K562 (cell line): ENCODE results near the gene RDH13. TPM values are rescaled to one million over a fixed set of nuclear protein-coding genes. Genes with fewer than 3 reads are reported as not detected.
"Not testable (repeated sequence)": the region's sequence is repeated elsewhere in the genome, so short reads cannot be mapped to it uniquely, and the experiment has no call there.

Source experiments
- ARNT ChIP-seq, 2 experiments: fragments of 450-650 bp; IDR thresholded peaks; 2 replicates each; pipeline ENCODE4 v1.6.1; 2016; ENCODE audit warnings: mild to moderate bottlenecking in 1 of 2
- ATF7 ChIP-seq: fragments of 450-650 bp; IDR thresholded peaks from 2 replicates; pipeline ENCODE4 v1.7.1; 2014; ENCODE audit warnings: mild to moderate bottlenecking, moderate library complexity
- CBFA2T3 ChIP-seq: fragments of 450-650 bp; IDR thresholded peaks from 2 replicates; pipeline ENCODE4 v1.6.1; 2017
- CC2D1A ChIP-seq: fragments of 450-650 bp; IDR thresholded peaks from 2 replicates; pipeline ENCODE4 v1.6.1; 2017; ENCODE audit warnings: mild to moderate bottlenecking
- DMBX1 ChIP-seq: fragments of 250-450 bp; sonication (Bioruptor Pico); IDR thresholded peaks from 2 replicates; pipeline ENCODE4 v1.8.0; 2022; ENCODE audit warnings: inconsistent platforms, mild to moderate bottlenecking, moderate library complexity, borderline replicate concordance
- DPF2 ChIP-seq: fragments of 450-650 bp; IDR thresholded peaks from 2 replicates; pipeline ENCODE4 v1.6.1; 2016
- EP400 ChIP-seq: fragments of 450-650 bp; IDR thresholded peaks from 2 replicates; pipeline ENCODE4 v1.6.1; 2017; ENCODE audit warnings: antibody characterized with exemption, mild to moderate bottlenecking, moderate library complexity
- FOSL1 ChIP-seq: fragments of 200-800 bp; sonication (Bioruptor generic); conservative IDR thresholded peaks from 2 replicates; pipeline ENCODE4 v1.6.1; 2016; ENCODE audit warnings: missing genetic modification characterization, missing compliant biosample characterization
- FOXA3 ChIP-seq, 2 experiments: fragments of 450-650 bp in 1 of 2; sonication (generic) in 1 of 2; formaldehyde crosslinking; IDR thresholded peaks in 1 of 2; conservative IDR thresholded peaks in 1 of 2; 2 replicates each; pipeline versions ENCODE4 v1.4.0 to v1.8.0; 2020 to 2022; ENCODE audit warnings: mild to moderate bottlenecking in 2 of 2, missing genetic modification reagents in 1 of 2
- FOXM1 ChIP-seq, 2 experiments: fragments of 450-650 bp in 1 of 2; sonication (generic) in 1 of 2; formaldehyde crosslinking in 1 of 2; IDR thresholded peaks; 2 replicates each; pipeline versions ENCODE4 v1.6.1 to v1.9.0; 2017 to 2022; ENCODE audit warnings: low read depth in 2 of 2, mild to moderate bottlenecking in 2 of 2, missing genetic modification reagents in 1 of 2, moderate library complexity in 1 of 2
- L3MBTL2 ChIP-seq: fragments of 450-650 bp; IDR thresholded peaks from 2 replicates; pipeline ENCODE4 v1.6.1; 2016; ENCODE audit warnings: mild to moderate bottlenecking, moderate library complexity
- MTA2 ChIP-seq: fragments of 450-650 bp; IDR thresholded peaks from 2 replicates; pipeline ENCODE4 v1.6.1; 2016; ENCODE audit warnings: low read depth
- NR2C1 ChIP-seq, 2 experiments: fragments of 450-650 bp; IDR thresholded peaks; 2 replicates each; pipeline ENCODE4 v1.6.1; 2017; ENCODE audit warnings: mild to moderate bottlenecking in 2 of 2, antibody characterized with exemption in 1 of 2, inconsistent platforms in 1 of 2, missing compliant biosample characterization in 1 of 2, missing genetic modification characterization in 1 of 2
- NR2C2 ChIP-seq, 2 experiments: fragments of 200-800 bp in 1 of 2; sonication (Bioruptor generic) in 1 of 2; sonication (generic) in 1 of 2; formaldehyde crosslinking in 1 of 2; IDR thresholded peaks; 2 replicates each; pipeline versions ENCODE4 v1.6.1 to v1.8.0; 2016 to 2022; ENCODE audit warnings: mild to moderate bottlenecking in 1 of 2, missing compliant biosample characterization in 1 of 2, missing genetic modification characterization in 1 of 2, missing genetic modification reagents in 1 of 2
- SMAD4 ChIP-seq: fragments of 250-450 bp; sonication (Bioruptor Pico); conservative IDR thresholded peaks from 2 replicates; pipeline ENCODE4 v1.8.0; 2021; ENCODE audit warnings: inconsistent platforms, mild to moderate bottlenecking, moderate library complexity
- VEZF1 ChIP-seq: fragments of 200-800 bp; sonication (Bioruptor generic); IDR thresholded peaks from 2 replicates; pipeline ENCODE4 v1.6.1; 2017; ENCODE audit warnings: missing genetic modification characterization, missing compliant biosample characterization
- ZBTB5 ChIP-seq: fragments of 450-650 bp; IDR thresholded peaks from 2 replicates; pipeline ENCODE4 v1.6.1; 2017; ENCODE audit warnings: antibody characterized with exemption
- ZNF740 ChIP-seq, 3 experiments: fragments of 200-800 bp in 1 of 3; sonication (Bioruptor generic) in 1 of 3; sonication (generic) in 1 of 3; formaldehyde crosslinking in 1 of 3; IDR thresholded peaks; 2 replicates each; pipeline versions ENCODE4 v1.6.1 to v1.8.0; 2016 to 2022; ENCODE audit warnings: mild to moderate bottlenecking in 2 of 3, missing compliant biosample characterization in 2 of 3, missing genetic modification characterization in 2 of 3, missing genetic modification reagents in 1 of 3
- ZNF766 ChIP-seq: fragments of 200-800 bp; sonication (Bioruptor generic); conservative IDR thresholded peaks from 2 replicates; pipeline ENCODE4 v1.6.1; 2016; ENCODE audit warnings: missing genetic modification characterization, missing compliant biosample characterization
- polyA plus RNA-seq, 8 experiments: library from polyadenylated mRNA; depleted of rRNA in 4 of 8; stranded (reverse) in 5 of 8; unstranded in 3 of 8; fragments of >200 nt; fragmentation: Nextera tagmentation in 2 of 8; fragmentation: Illumina TruSeq in 1 of 8; extraction: Ambion mirVana in 2 of 8; extraction: Trizol in 1 of 8; gene quantifications; 2 replicates each; pipeline versions ENCODE4 v1.2.1 to v1.2.3, GENCODE V29; 2011 to 2014; ENCODE audit warnings: inconsistent platforms in 1 of 8, missing spikeins in 1 of 8
- total RNA-seq, 7 experiments: library from RNA; depleted of rRNA in 6 of 7; stranded (reverse); fragments of >200 nt in 6 of 7; fragmentation: Illumina TruSeq in 2 of 7; extraction: Trizol in 2 of 7; gene quantifications; 2 replicates each; pipeline versions ENCODE4 v1.2.1 to v1.2.3, GENCODE V29; 2011 to 2021; ENCODE audit warnings: low replicate concordance in 1 of 7
- TF ChIP-seq, protein P1 (sequence below): sonication (generic); IDR thresholded peaks from 2 replicates; pipeline ENCODE4 v1.6.1; 2016

The RDH13 gene
- total and polyA plus RNA-seq, 9 of the 15 experiments (the other 6 are each of a cell fraction or from before 2014, with no cell fraction given), result 7.5 to 70.3 (median 39.5) TPM

- not testable (repeated sequence) for TF ChIP-seq NR2C2 (CRISPR knock-in tag; IDR thresholded peaks at IDR 0.05); FOXM1 (CRISPR knock-in tag; IDR thresholded peaks at IDR 0.05; ENCODE audit: low read depth)
- peak; percentile 33; the same call in 1 of the 2 replicates for TF ChIP-seq NR2C2 (tag; IDR thresholded peaks at IDR 0.05)
- TF ChIP-seq ZBTB5, result 0 out of 2 replicates have a peak, but pooled peaks have one; percentile 56
- peak; percentile 22; the same call in 1 of the 2 replicates for TF ChIP-seq ATF7
- 0 out of 4 replicates have a peak, but pooled peaks of 1 of the 2 experiments have one; percentile 23 for TF ChIP-seq FOXA3 (CRISPR knock-in tag; conservative IDR thresholded peaks at IDR 0.05 in 1 of 2, IDR thresholded peaks at IDR 0.05 in 1 of 2)
- TF ChIP-seq NR2C1 (IDR thresholded peaks at IDR 0.05), result peak; percentile 59
- TF ChIP-seq NR2C1 (tag; IDR thresholded peaks at IDR 0.05), result peak; percentile 64; the same call in 1 of the 2 replicates
- 0 out of 4 replicates have a peak, but pooled peaks of 1 of the 2 experiments have one; percentile 26 for TF ChIP-seq ARNT (IDR thresholded peaks at IDR 0.05)
- 0 out of 2 replicates have a peak, but pooled peaks have one; percentile 19 for TF ChIP-seq ZNF766
- peak; percentile 72; the same call in 1 of the 2 replicates for TF ChIP-seq CC2D1A
- peak; percentile 38; the same call in 1 of the 2 replicates for TF ChIP-seq L3MBTL2
- peak; percentile 52 for TF ChIP-seq MTA2
- TF ChIP-seq FOSL1 (tag), result peak; percentile 50; the same call in 1 of the 2 replicates
- TF ChIP-seq, protein P1, sequence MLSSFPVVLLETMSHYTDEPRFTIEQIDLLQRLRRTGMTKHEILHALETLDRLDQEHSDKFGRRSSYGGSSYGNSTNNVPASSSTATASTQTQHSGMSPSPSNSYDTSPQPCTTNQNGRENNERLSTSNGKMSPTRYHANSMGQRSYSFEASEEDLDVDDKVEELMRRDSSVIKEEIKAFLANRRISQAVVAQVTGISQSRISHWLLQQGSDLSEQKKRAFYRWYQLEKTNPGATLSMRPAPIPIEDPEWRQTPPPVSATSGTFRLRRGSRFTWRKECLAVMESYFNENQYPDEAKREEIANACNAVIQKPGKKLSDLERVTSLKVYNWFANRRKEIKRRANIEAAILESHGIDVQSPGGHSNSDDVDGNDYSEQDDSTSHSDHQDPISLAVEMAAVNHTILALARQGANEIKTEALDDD, result peak; percentile 65; the same call in 1 of the 2 replicates
- 0 out of 2 replicates have a peak, but pooled peaks have one; percentile 42 for TF ChIP-seq SMAD4
- TF ChIP-seq DMBX1 (CRISPR knock-in tag), result 0 out of 2 replicates have a peak, but pooled peaks have one; percentile 49
- peak; percentile 77; the same call in 1 of the 2 replicates for TF ChIP-seq ZNF740 (CRISPR knock-in tag; IDR thresholded peaks at IDR 0.05)
- TF ChIP-seq ZNF740 (tag; IDR thresholded peaks at IDR 0.05), result 0 out of 4 replicates have a peak, but pooled peaks of 1 of the 2 experiments have one; percentile 29
- peak; percentile 54 for TF ChIP-seq EP400
- TF ChIP-seq CBFA2T3, result peak; percentile 90
- peak; percentile 77; the same call in 1 of the 2 replicates for TF ChIP-seq DPF2
- peak; percentile 60 for TF ChIP-seq VEZF1 (CRISPR knock-in tag)
- TF ChIP-seq FOXM1 (IDR thresholded peaks at IDR 0.05; ENCODE audit: low read depth), result peak; percentile 44; the same call in 1 of the 2 replicates
These were observed 64.2 kb downstream of the RDH13 start (continued) for GRCh38 chr19:54998751-54999239.
